Spleen (tissue), 7 donors: ENCODE measurements around the gene GRK3.

Experiments
- POLR2A ChIP-seq, 3 donors: fragments of 450-650 bp; IDR thresholded peaks; one replicate each; pipeline ENCODE4 v1.5.1; 2017; ENCODE audit warnings: antibody characterized with exemption in 3 of 3, mild to moderate bottlenecking in 1 of 3
- POLR2AphosphoS5 ChIP-seq, 3 donors: sonication (generic); formaldehyde crosslinking; IDR thresholded peaks; one replicate each; pipeline ENCODE4 v1.5.1; 2017; ENCODE audit warnings: antibody characterized with exemption in 3 of 3
- TF ChIP-seq, protein P1 (sequence below), 11 experiments: fragments of 200-600 bp in 7 of 11; fragments of 450-650 bp in 4 of 11; sonication (generic) in 4 of 11; IDR thresholded peaks in 8 of 11; conservative IDR thresholded peaks in 3 of 11; 1 replicate in 7 of 11; 2 replicates in 4 of 11; pipeline versions ENCODE4 v1.4.0 to v1.8.0; 2016 to 2021; ENCODE audit warnings: antibody characterized with exemption in 11 of 11, inconsistent platforms in 4 of 11, mild to moderate bottlenecking in 1 of 11
- donor health status: DM: no; HTN: no; CAD: no; lungs with moderate emphysema.
- donor health status: DM: no; HTN: no; CAD: no.
- donor health status: DM: no; HTN: no; CAD: no.

DNA sequence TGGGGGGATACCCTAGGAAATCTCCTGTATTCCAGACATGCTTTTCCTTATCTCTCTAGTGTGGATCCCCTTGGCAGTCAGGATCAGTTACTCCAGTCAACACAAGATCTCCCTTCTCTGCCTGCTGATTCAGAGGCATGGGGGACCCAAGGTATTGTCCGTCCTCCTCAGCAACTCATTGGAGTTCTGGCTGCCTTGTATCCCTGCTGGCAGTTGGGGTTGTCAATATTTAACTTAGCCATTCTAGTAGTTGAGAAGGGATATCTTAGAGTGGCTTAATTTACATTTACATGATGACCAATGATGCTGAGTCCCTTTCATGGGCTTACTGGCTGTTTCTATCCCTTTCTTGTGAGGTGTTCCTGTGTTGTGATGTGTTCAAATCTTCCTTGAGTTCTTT is 74.2 kb downstream of the GRK3 start:
- TF ChIP-seq, protein P1, sequence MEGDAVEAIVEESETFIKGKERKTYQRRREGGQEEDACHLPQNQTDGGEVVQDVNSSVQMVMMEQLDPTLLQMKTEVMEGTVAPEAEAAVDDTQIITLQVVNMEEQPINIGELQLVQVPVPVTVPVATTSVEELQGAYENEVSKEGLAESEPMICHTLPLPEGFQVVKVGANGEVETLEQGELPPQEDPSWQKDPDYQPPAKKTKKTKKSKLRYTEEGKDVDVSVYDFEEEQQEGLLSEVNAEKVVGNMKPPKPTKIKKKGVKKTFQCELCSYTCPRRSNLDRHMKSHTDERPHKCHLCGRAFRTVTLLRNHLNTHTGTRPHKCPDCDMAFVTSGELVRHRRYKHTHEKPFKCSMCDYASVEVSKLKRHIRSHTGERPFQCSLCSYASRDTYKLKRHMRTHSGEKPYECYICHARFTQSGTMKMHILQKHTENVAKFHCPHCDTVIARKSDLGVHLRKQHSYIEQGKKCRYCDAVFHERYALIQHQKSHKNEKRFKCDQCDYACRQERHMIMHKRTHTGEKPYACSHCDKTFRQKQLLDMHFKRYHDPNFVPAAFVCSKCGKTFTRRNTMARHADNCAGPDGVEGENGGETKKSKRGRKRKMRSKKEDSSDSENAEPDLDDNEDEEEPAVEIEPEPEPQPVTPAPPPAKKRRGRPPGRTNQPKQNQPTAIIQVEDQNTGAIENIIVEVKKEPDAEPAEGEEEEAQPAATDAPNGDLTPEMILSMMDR (IDR thresholded peaks at IDR 0.05 in 8 of 11, conservative IDR thresholded peaks at IDR 0.05 in 3 of 11), result no peak
- TF ChIP-seq POLR2AphosphoS5 (IDR thresholded peaks at IDR 0.05) (no peak), POLR2A (IDR thresholded peaks at IDR 0.05) (no peak)
